ENCODE measurements around the gene VAV2. TPM values are rescaled to one million over a fixed set of nuclear protein-coding genes. Genes with fewer than 3 reads are reported as not detected.

Gene VAV2
- total and polyA plus RNA-seq, 9 of the 15 experiments (the other 6 are each of a cell fraction or from before 2014, with no cell fraction given), result 0.01 to 2.7 (median 1.0) TPM; not detected in 1

DNA sequence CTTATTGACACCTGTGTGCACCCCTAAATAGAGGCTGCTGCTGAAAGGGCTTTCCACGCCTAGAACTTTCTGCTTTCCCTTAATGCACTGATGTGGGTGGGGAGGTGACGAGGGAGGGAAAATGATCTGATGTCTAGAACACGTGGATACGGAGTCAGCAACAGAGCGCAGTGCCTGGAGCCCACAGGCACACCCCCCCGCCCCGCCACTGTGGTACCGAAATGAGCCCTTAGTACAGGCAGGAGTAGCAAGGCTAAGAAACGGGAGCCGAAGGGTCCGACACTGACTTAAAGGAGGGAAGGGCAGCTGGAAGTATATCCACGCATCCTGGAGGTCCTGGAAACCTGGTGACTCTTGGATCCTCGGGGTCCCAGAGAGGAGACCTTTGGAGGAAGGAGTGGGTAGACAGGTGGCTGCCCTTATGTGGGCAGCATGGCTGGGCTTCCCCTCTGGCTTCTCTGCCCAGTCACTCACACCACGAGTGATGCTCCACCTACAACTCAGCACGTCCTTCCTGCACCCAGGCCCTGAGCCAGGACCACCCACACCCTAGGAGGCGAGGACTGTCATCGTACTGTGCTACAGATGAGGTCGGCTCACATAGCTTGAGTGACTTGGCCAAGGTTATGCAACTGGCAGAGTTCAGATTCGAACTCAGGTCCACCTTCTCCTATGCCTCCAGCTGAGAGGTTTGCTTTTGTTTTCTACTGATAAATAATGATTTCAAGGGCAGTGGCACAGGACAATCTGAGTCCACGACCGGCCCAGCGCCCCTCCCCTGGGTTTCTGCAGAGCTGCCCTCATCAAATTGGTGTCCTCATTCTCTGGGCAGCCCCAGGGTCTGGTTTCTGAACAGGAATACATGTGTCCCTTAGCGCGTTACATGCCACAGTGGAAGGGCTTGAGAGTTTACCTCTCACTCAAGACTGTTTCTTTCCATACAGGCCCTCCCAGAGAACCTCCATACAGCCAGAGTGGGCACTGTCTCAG lies 4.7 kb upstream of the VAV2 start:
- ATAC-seq (no peak), FAIRE-seq (no peak), DNase-seq (ENCODE audit: extremely low read depth in 1 of 4, low spot score in 3 of 4) (no peak)
- no peak overlapping the region for H3K9ac ChIP-seq (ENCODE audit: insufficient read depth in 1 of 2, low read depth in 2 of 2, low read length in 2 of 2)
- TF ChIP-seq STAT5A (IDR thresholded peaks at IDR 0.05; ENCODE audit: borderline replicate concordance, low read length), result no peak
- TF ChIP-seq, protein P1, sequence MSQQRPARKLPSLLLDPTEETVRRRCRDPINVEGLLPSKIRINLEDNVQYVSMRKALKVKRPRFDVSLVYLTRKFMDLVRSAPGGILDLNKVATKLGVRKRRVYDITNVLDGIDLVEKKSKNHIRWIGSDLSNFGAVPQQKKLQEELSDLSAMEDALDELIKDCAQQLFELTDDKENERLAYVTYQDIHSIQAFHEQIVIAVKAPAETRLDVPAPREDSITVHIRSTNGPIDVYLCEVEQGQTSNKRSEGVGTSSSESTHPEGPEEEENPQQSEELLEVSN (IDR thresholded peaks at IDR 0.05; ENCODE audit: borderline replicate concordance in 1 of 2, extremely low read depth in 1 of 2, insufficient read depth in 1 of 2, insufficient read length in 1 of 2, low read depth in 1 of 2, low read length in 1 of 2, poor library complexity in 1 of 2, severe bottlenecking in 1 of 2), result peak in 1 of 2 experiments; percentile 7
- intact Hi-C loops (cut with micrococcal nuclease) (no loop called here), in situ Hi-C loops (cut with MboI) (loop anchor here (5.0 kb wide), 1 partner anchor 210 kb away; no protein-coding TSS in a partner anchor)
- no peaks in the 10 kb centered on the region for H3K79me2 ChIP-seq (ENCODE audit: control insufficient read depth, insufficient read depth, low read length)
- H3K27me3 ChIP-seq (ENCODE audit: control insufficient read depth in 2 of 2, insufficient read depth in 2 of 2, low read length in 2 of 2), result peaks cover 3 to 21% of the 10 kb centered on the region in 2 experiments; a peak in 3 of 5 replicates
- H3K4me1 ChIP-seq (replicated peaks in 1 of 2; ENCODE audit: control insufficient read depth in 2 of 2, insufficient read depth in 2 of 2, low read length in 2 of 2), result peaks cover 0 to 23% of the 10 kb centered on the region in 2 experiments; a peak in 3 of 5 replicates
- H3K4me2 ChIP-seq (ENCODE audit: insufficient read depth, low read length), result no peak overlapping the region
- H2AFZ ChIP-seq (ENCODE audit: low read depth, low read length), result no peak overlapping the region
- H3K36me3 ChIP-seq (ENCODE audit: control insufficient read depth, insufficient read depth, low read length), result no peaks in the 10 kb centered on the region
- no peak overlapping the region for H3K4me3 ChIP-seq
- 2% methylated on average over 21 of the region's 24 CpGs for WGBS (ENCODE audit: insufficient coverage, low coverage, missing lambda C conversion rate)
- POLR2A ChIA-PET, result interaction anchor here (0.5 to 0.6 kb wide), 3 partner anchors 13 to 769 kb away, joined by 3 read pairs; no protein-coding TSS in a partner anchor
- H3K9me3 ChIP-seq (replicated peaks; ENCODE audit: control insufficient read depth, insufficient read depth, low read depth, low read length), result no peaks in the 10 kb centered on the region
- no peaks in the 10 kb centered on the region for H3K9me1 ChIP-seq (ENCODE audit: control insufficient read depth, insufficient read depth, low read length)
- H4K20me1 ChIP-seq (replicated peaks; ENCODE audit: control insufficient read depth, insufficient read depth, low read length), result no peaks in the 10 kb centered on the region; the same call in 1 of the 2 replicates
- no TSS peak for BruUV-seq (replicated peaks)
- CTCF ChIA-PET (ENCODE audit: low intra/inter-chr PET ratio), result no interaction called here
- H3K27ac ChIP-seq (ENCODE audit: extremely low read depth, low read depth, low read length), result no peak overlapping the region

All from K562 (cell line).